BJ (cell line): ENCODE data around the gene PADI4. TPM values are rescaled to one million over a fixed set of nuclear protein-coding genes. Genes with fewer than 3 reads are reported as not detected.

Experiments used
- CTCF ChIA-PET: fragments of 350-600 bp; formaldehyde crosslinking; extraction: SDS; loops from one replicate; lab custom pipeline; 2021; ENCODE audit warnings: antibody characterized with exemption, inconsistent platforms; lab: Yijun Ruan, JAX
- POLR2A ChIA-PET: fragments of 300-600 bp; sonication (Branson Sonifier 250); formaldehyde crosslinking; extraction: SDS; loops from one replicate; lab custom pipeline; 2021; ENCODE audit warnings: antibody characterized with exemption; lab: Charles Lee
- DNase-seq: peaks from one replicate; pipeline ENCODE4 v3.0.0-alpha.2; 2011; ENCODE audit warnings: low read depth
- H3K27me3 ChIP-seq: 2 replicates; pipeline ENCODE4 v1.6.0; 2011; ENCODE audit warnings: low read length; ENCODE audit not compliant: control insufficient read depth, insufficient read depth
- H3K36me3 ChIP-seq: 2 replicates; pipeline ENCODE4 v1.5.1; 2011; ENCODE audit warnings: low read length; ENCODE audit not compliant: control insufficient read depth, insufficient read depth
- H3K4me3 ChIP-seq: 2 replicates; pipeline ENCODE4 v1.5.1; 2011; ENCODE audit warnings: low read depth, mild to moderate bottlenecking, control low read depth, low read length
- polyA plus RNA-seq: library from polyadenylated mRNA; depleted of rRNA; stranded (reverse); fragments of >200 nt; gene quantifications from 2 replicates; pipeline ENCODE4 v1.2.3, GENCODE V29; 2011
- TF ChIP-seq, protein P1 (sequence below): IDR thresholded peaks from 2 replicates; pipeline ENCODE4 v1.5.1; 2011; ENCODE audit warnings: low read depth, mild to moderate bottlenecking, control low read depth, inconsistent platforms, low read length, moderate library complexity; ENCODE audit not compliant: insufficient read depth

PADI4 gene
- polyA plus RNA-seq, 1 experiment = not detected

DNA sequence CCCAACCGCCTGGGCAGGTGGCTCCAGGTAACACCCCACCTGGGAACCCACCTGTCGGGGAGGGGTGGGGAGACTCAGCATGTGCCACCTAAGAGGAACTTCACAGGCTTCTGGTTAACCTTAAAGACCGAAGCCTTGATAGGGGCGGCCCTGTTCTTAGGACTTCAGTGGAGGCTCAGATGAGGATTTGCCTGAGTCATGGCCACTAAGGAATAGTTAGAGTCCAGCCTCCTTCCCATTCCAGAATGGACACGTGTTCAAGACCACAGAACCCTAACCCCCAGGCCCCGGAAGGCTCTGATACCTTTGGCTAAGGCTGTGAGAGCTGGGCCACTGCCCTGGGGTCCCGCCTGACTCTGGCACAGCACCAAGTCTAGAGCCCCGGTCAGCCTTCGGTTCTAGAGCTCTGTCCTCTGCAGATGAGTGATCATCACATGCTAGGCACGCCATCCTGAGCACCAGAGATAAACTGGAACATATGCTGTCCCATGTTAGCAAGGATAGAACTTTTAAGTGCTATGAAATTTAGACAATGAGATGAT is 84.3 kb downstream of the PADI4 start:
- Histone ChIP-seq H3K27me3 (peaks cover 16% of the 10 kb centered on the region), H3K36me3 (no peaks in the 10 kb centered on the region), H3K4me3 (no peak overlapping the region)
- DNase-seq = no peak
- CTCF ChIA-PET = interaction anchor here (1.0 kb wide), 1 partner anchor 9 kb away, joined by 3 read pairs; no protein-coding TSS in a partner anchor
- TF ChIP-seq, protein P1, sequence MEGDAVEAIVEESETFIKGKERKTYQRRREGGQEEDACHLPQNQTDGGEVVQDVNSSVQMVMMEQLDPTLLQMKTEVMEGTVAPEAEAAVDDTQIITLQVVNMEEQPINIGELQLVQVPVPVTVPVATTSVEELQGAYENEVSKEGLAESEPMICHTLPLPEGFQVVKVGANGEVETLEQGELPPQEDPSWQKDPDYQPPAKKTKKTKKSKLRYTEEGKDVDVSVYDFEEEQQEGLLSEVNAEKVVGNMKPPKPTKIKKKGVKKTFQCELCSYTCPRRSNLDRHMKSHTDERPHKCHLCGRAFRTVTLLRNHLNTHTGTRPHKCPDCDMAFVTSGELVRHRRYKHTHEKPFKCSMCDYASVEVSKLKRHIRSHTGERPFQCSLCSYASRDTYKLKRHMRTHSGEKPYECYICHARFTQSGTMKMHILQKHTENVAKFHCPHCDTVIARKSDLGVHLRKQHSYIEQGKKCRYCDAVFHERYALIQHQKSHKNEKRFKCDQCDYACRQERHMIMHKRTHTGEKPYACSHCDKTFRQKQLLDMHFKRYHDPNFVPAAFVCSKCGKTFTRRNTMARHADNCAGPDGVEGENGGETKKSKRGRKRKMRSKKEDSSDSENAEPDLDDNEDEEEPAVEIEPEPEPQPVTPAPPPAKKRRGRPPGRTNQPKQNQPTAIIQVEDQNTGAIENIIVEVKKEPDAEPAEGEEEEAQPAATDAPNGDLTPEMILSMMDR = no peak
- POLR2A ChIA-PET = no interaction called here

DNA sequence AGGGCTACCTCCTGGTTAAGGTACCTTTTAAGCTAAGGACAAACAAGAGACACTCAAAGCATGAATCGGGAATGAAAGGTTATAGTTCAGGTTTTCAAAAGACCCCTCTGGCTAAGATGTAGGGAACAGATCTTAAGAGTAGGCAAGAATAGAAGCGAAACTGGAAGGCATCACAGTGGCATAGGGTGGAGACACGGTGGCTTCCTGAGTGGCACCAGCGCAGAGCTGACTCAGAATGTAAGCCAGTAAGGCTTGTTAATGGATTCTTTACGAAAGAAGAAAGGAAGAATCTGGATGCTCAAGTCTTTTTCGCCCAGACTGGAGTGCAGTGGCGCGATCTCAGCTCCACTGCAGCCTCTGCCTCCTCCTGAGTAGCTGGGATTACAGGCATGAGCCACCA is 85.2 kb downstream of the PADI4 start:
- ChIA-PET POLR2A (no interaction called here), CTCF (interaction anchor here (0.6 to 0.7 kb wide), 4 partner anchors 27 to 601 kb away, joined by 3 read pairs; no protein-coding TSS in a partner anchor)
- H3K27me3 ChIP-seq = peaks cover 12% of the 10 kb centered on the region
- TF ChIP-seq, protein P1 = no peak
- no peak overlapping the region for H3K4me3 ChIP-seq
- no peak for DNase-seq
- H3K36me3 ChIP-seq = no peaks in the 10 kb centered on the region

DNA sequence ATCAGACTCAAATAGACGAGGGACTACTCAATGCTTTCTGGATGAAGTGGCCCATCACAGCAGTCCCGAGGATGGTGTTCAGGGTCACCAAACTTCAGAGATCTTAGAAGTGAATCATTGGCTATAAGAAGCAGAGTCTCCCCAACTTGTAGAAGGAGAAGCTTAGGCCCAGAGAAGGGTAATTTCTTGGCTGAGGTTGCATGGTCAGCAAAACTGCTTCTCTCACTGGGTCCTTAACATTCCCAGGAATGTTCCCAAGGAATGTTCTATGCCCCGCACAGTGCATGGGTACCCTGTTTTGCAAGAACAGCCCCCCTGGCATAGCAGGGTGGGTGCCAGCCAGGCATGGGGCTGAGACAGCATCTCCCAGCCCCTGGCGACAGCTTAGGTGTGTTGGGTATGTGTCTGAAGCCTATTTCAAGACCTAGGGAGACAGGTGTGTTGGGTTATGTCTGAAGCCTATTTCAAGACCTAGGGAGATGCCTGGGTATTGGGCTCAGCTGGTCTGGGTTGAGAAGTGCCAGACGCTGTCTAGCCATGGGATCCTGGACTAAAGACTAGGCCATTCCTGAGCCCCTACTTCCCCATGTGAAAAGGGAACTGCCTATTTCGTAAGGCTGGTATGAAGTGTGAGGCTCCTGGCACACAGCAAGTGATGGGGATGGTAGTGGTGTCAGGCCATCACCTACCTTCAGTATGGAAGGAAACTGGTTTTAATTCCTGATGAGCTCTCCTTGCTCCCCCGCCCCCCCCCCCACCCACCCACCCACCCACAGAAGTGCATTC is 90.1 kb downstream of the PADI4 start:
- Histone ChIP-seq H3K27me3 (0 out of 2 replicates have a peak, but pooled peaks cover 2% of the 10 kb centered on the region), H3K4me3 (no peak overlapping the region), H3K36me3 (no peaks in the 10 kb centered on the region)
- POLR2A ChIA-PET = no interaction called here
- DNase-seq = no peak
- TF ChIP-seq, protein P1 = no peak
- CTCF ChIA-PET = interaction anchor here (3.2 kb wide), 1 partner anchor 8 kb away, joined by 29 read pairs; no protein-coding TSS in a partner anchor

- TF ChIP-seq, protein P1 = no peak
- ChIA-PET POLR2A (no interaction called here), CTCF (interaction anchor here (1.8 kb wide), 1 partner anchor 275 kb away, joined by 4 read pairs; no protein-coding TSS in a partner anchor)
- no peak for DNase-seq
- H3K27me3 ChIP-seq = no peaks in the 10 kb centered on the region
- H3K36me3 ChIP-seq = no peaks in the 10 kb centered on the region
- H3K4me3 ChIP-seq = no peak overlapping the region
These were observed 92.8 kb downstream of the PADI4 start for GRCh38 chr1:17400725-17401341.

DNA sequence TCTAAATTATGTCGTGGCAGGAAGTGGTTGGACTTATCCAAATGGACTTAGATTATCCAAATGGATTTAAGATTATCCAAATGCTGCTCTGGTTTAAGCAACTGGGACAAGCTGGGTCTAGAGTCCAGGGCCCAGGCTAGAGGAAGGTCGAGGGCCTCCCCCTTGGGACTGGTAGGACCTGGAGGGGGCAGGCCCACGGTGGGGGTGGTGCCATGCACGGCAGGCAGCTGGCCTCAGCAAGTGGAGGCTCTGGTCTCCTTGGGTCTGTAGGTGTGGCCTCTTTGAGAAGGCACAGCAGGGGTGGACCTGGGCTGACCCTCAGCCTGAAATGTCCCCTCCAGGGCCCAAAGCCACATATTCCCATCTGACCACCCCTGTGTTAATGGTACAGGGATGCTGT is 93.8 kb downstream of the PADI4 start:
- H3K36me3 ChIP-seq = 0 out of 2 replicates have a peak, but pooled peaks cover under 1% of the 10 kb centered on the region
- ChIA-PET POLR2A (no interaction called here), CTCF (interaction anchor here (0.9 to 1.8 kb wide), 6 partner anchors 10 to 341 kb away, joined by 3 to 9 read pairs (median 4); no protein-coding TSS in a partner anchor)
- H3K27me3 ChIP-seq = no peaks in the 10 kb centered on the region
- no peak overlapping the region for H3K4me3 ChIP-seq
- TF ChIP-seq, protein P1 = no peak
- no peak for DNase-seq
